HG02642 (cell line): ENCODE measurements around the gene FHIP1A.
"Not testable (repeated sequence)": the region's sequence is repeated elsewhere in the genome, so short reads cannot be mapped to it uniquely, and the experiment has no call there.

ENCODE experiments used
- ATAC-seq: cut with Tn5 transposase; IDR thresholded peaks from one replicate; pipeline ENCODE4 v1.9.1; 2021; ENCODE audit warnings: mild to moderate bottlenecking; ENCODE audit not compliant: unreplicated experiment, poor library complexity

Gene FHIP1A

GRCh38 chr4:151408630-151409469, at the start of gene FHIP1A:
FHIP1A (plus strand) TSS chr4:151409176; CDS start chr4:151566260, 157,084 bp downstream.
- peak; percentile 81 for ATAC-seq

- no peak for ATAC-seq
Measured at GRCh38 chr4:151359576-151359975, 49.4 kb upstream of the FHIP1A start.

- ATAC-seq, result no peak
Measured at GRCh38 chr4:151361126-151361525, 47.9 kb upstream of the FHIP1A start.

GRCh38 chr4:151361966-151362365, 47.0 kb upstream of the FHIP1A start:
- ATAC-seq, result no peak

GRCh38 chr4:151362404-151363164, 46.4 kb upstream of the FHIP1A start:
- peak; percentile 99 for ATAC-seq

- no peak for ATAC-seq
Measured at GRCh38 chr4:151376540-151376939, 32.4 kb upstream of the FHIP1A start.

- no peak for ATAC-seq
Measured at GRCh38 chr4:151389311-151389710, 19.7 kb upstream of the FHIP1A start.

GRCh38 chr4:151389799-151390198, 19.2 kb upstream of the FHIP1A start:
- not testable (repeated sequence) for ATAC-seq

- ATAC-seq, result no peak
Measured at GRCh38 chr4:151395873-151396272, 13.1 kb upstream of the FHIP1A start.

GRCh38 chr4:151400343-151400742, 8.6 kb upstream of the FHIP1A start:
- ATAC-seq, result no peak

GRCh38 chr4:151401739-151402138, 7.2 kb upstream of the FHIP1A start:
- ATAC-seq, result no peak

- no peak for ATAC-seq
Measured at GRCh38 chr4:151402145-151402865, 6.7 kb upstream of the FHIP1A start.

- ATAC-seq, result no peak
Measured at GRCh38 chr4:151403656-151404055, 5.3 kb upstream of the FHIP1A start.

- ATAC-seq, result not testable (repeated sequence)
Measured at GRCh38 chr4:151404802-151405201, 4.2 kb upstream of the FHIP1A start.

- ATAC-seq, result no peak
Measured at GRCh38 chr4:151407018-151407417, 2.0 kb upstream of the FHIP1A start.

- ATAC-seq, result peak; percentile 80
Measured at GRCh38 chr4:151407466-151408379, 1.3 kb upstream of the FHIP1A start.

- ATAC-seq, result no peak
Measured at GRCh38 chr4:151408380-151408629, 671 bp upstream of the FHIP1A start.

GRCh38 chr4:151409470-151410313, 716 bp downstream of the FHIP1A start:
- ATAC-seq, result no peak

GRCh38 chr4:151415978-151416377, 7.0 kb downstream of the FHIP1A start:
- no peak for ATAC-seq
